ENCODE results near the gene EOLA1.
A peak's percentile ranks its signal among the peaks of the same experiment; 100 is the strongest.

The EOLA1 gene

GRCh38 chrX:149506349-149506748 is 34.5 kb upstream of the EOLA1 start:
- DNase-seq (ENCODE audit: insufficient read length, low spot score) (no peak), FAIRE-seq (no peak)
- TF ChIP-seq, protein P1, sequence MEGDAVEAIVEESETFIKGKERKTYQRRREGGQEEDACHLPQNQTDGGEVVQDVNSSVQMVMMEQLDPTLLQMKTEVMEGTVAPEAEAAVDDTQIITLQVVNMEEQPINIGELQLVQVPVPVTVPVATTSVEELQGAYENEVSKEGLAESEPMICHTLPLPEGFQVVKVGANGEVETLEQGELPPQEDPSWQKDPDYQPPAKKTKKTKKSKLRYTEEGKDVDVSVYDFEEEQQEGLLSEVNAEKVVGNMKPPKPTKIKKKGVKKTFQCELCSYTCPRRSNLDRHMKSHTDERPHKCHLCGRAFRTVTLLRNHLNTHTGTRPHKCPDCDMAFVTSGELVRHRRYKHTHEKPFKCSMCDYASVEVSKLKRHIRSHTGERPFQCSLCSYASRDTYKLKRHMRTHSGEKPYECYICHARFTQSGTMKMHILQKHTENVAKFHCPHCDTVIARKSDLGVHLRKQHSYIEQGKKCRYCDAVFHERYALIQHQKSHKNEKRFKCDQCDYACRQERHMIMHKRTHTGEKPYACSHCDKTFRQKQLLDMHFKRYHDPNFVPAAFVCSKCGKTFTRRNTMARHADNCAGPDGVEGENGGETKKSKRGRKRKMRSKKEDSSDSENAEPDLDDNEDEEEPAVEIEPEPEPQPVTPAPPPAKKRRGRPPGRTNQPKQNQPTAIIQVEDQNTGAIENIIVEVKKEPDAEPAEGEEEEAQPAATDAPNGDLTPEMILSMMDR (IDR thresholded peaks at IDR 0.05; ENCODE audit: insufficient read depth, missing control alignments), result no peak

DNA sequence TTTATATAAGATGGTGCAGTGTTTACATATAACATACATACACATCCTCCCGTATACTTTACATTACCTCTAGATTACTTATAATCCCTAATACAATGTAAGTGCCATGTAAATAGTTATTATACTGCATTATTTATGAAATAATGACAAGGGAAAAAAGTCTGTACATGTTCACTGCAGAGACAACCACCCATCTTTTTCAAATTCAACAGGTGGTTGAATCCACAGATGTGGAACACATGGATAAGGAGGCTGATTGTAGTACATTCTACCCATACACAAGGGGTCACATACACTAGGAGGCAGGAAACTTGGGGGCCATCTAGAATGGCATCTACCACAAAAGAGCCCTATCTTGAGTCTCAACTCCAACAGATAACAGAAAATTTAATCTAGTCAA is 32.3 kb upstream of the EOLA1 start:
- FAIRE-seq, result no peak
- no peak for DNase-seq (ENCODE audit: insufficient read length, low spot score)
- TF ChIP-seq, protein P1 (IDR thresholded peaks at IDR 0.05; ENCODE audit: insufficient read depth, missing control alignments), result no peak

DNA sequence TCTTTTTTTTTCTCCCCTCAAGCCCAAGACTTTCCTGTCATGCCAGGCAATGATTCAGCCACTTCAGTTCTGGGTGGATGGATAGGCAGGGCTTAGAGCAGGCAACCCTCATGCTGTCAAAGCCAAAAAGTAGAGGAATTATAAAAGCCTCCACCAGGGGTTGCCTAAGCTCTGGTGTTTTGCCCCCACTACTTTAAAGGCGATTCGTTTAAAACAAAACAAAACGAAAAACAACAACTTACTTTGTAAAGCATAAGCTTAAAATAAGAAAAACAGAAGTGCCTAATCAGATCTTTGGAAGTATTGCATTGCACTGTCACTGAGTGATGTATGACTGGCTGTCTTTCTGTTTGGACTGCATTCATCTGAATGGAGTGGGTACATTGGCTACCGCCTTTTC is 30.4 kb upstream of the EOLA1 start:
- TF ChIP-seq, protein P1 (IDR thresholded peaks at IDR 0.05; ENCODE audit: insufficient read depth, missing control alignments), result no peak

GRCh38 chrX:149511081-149511480 is 29.7 kb upstream of the EOLA1 start:
- TF ChIP-seq, protein P1 (IDR thresholded peaks at IDR 0.05; ENCODE audit: insufficient read depth, missing control alignments), result no peak
- DNase-seq (ENCODE audit: insufficient read length, low spot score), result no peak
- no peak for FAIRE-seq

More for the DNA sequence above, 30.4 kb upstream of the EOLA1 start:
- FAIRE-seq, result no peak
- no peak for DNase-seq (ENCODE audit: insufficient read length, low spot score)

GRCh38 chrX:149512225-149512885 is 28.5 kb upstream of the EOLA1 start:
- no peak for DNase-seq (ENCODE audit: insufficient read length, low spot score)
- FAIRE-seq, result no peak
- TF ChIP-seq, protein P1 (IDR thresholded peaks at IDR 0.05; ENCODE audit: insufficient read depth, missing control alignments), result peak; percentile 50

DNA sequence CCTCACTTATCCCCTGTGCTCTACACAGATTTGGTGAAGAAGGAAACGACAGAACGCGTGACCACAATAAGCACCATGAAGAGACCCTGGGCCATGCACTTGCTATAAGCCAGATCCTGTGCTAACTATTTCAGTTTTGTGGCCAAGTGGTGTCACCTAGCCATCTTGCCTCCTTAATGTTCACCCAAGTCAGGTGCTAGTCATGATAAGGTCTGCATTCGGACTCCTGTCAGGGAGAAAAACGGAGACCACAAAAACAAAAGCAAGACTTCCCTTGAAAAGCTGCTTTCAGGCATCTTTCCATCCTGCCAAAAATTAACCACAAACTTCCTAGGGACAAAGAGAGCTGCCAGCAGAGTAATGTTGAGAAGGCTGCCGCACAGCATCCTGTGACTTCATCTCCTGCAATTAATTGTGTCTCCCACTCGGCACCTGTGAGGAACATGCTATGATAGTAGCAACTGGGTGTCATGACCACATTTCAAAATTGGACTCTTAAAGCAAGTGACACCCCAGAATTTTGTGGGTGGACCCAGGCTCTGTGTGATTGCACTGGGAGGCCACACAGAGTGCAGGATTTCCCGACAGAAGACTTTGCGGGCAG is 26.9 kb upstream of the EOLA1 start:
- DNase-seq (ENCODE audit: insufficient read length, low spot score) (no peak), FAIRE-seq (no peak)
- TF ChIP-seq, protein P1 (IDR thresholded peaks at IDR 0.05; ENCODE audit: insufficient read depth, missing control alignments), result no peak

- DNase-seq (ENCODE audit: insufficient read length, low spot score) (no peak), FAIRE-seq (no peak)
- TF ChIP-seq, protein P1 (IDR thresholded peaks at IDR 0.05; ENCODE audit: insufficient read depth, missing control alignments), result no peak
Observed at GRCh38 chrX:149515954-149516602, 24.7 kb upstream of the EOLA1 start.

Measured in D721Med (cell line).